ENCODE data around the gene CAVIN1.
"Not testable (repeated sequence)": the region's sequence is repeated elsewhere in the genome, so short reads cannot be mapped to it uniquely, and the experiment has no call there.

The CAVIN1 gene

GRCh38 chr17:42429726-42430447, 6.8 kb upstream of the CAVIN1 start:
- no peak for DNase-seq

GRCh38 chr17:42428141-42428944, 5.3 kb upstream of the CAVIN1 start:
- peak; percentile 99 for DNase-seq

- DNase-seq: peak; percentile 70
These were observed 2.0 kb upstream of the CAVIN1 start for GRCh38 chr17:42424991-42425610.

- DNase-seq: no peak
These were observed 710 bp upstream of the CAVIN1 start for GRCh38 chr17:42423766-42424165.

GRCh38 chr17:42422412-42422957, 571 bp downstream of the CAVIN1 start:
- DNase-seq: no peak

- peak; percentile 72 for DNase-seq
These were observed 1.3 kb downstream of the CAVIN1 start for GRCh38 chr17:42421507-42422338.

GRCh38 chr17:42421136-42421506, 1.9 kb downstream of the CAVIN1 start:
- DNase-seq: no peak

GRCh38 chr17:42417981-42418380, 5.1 kb downstream of the CAVIN1 start:
- not testable (repeated sequence) for DNase-seq

- DNase-seq: no peak
These were observed 8.2 kb downstream of the CAVIN1 start for GRCh38 chr17:42414704-42415409.

- DNase-seq: no peak
These were observed 9.5 kb downstream of the CAVIN1 start for GRCh38 chr17:42413464-42414040.

- no peak for DNase-seq
These were observed 11.0 kb downstream of the CAVIN1 start for GRCh38 chr17:42411905-42412679.

- DNase-seq: no peak
These were observed 11.7 kb downstream of the CAVIN1 start for GRCh38 chr17:42411361-42411760.

- no peak for DNase-seq
These were observed 12.8 kb downstream of the CAVIN1 start for GRCh38 chr17:42410319-42410685.

GRCh38 chr17:42409523-42410318, 13.3 kb downstream of the CAVIN1 start:
- peak; percentile 85 for DNase-seq

- DNase-seq: no peak
These were observed 15.0 kb downstream of the CAVIN1 start for GRCh38 chr17:42408061-42408460.

- peak; percentile 40 for DNase-seq
These were observed 15.7 kb downstream of the CAVIN1 start for GRCh38 chr17:42407289-42407836.

- no peak for DNase-seq
These were observed 16.3 kb downstream of the CAVIN1 start for GRCh38 chr17:42406615-42407288.

GRCh38 chr17:42405963-42406495, 17.0 kb downstream of the CAVIN1 start:
- peak; percentile 61 for DNase-seq

- no peak for DNase-seq
These were observed 18.0 kb downstream of the CAVIN1 start for GRCh38 chr17:42405076-42405475.

All from fibroblast of upper back skin (primary cell).